AG10803 (cell line): ENCODE results near the gene MINAR1.

Source experiments
- DNase-seq: peaks from one replicate; pipeline ENCODE4 v3.0.0; 2010; ENCODE audit warnings: low read depth
- H3K4me3 ChIP-seq: 2 replicates; pipeline ENCODE4 v1.5.1; 2011; ENCODE audit warnings: mild to moderate bottlenecking, low read length, control low read depth
- CTCF ChIP-seq: conservative IDR thresholded peaks from 2 replicates; pipeline ENCODE4 v1.5.1; 2011; ENCODE audit warnings: mild to moderate bottlenecking, low read length, control low read depth, inconsistent platforms

MINAR1 gene

GRCh38 chr15:79466488-79466887 lies 34.4 kb downstream of the MINAR1 start:
- DNase-seq = no peak
- no peak overlapping the region for H3K4me3 ChIP-seq

GRCh38 chr15:79467865-79468586 lies 35.9 kb downstream of the MINAR1 start:
- peak; percentile 22 for DNase-seq
- TF ChIP-seq CTCF = no peak
- no peak overlapping the region for H3K4me3 ChIP-seq

More at GRCh38 chr15:79466488-79466887, 34.4 kb downstream of the MINAR1 start:
- TF ChIP-seq CTCF = no peak

GRCh38 chr15:79472446-79472845 lies 40.3 kb downstream of the MINAR1 start:
- peak; percentile 31 for DNase-seq
- no peak overlapping the region for H3K4me3 ChIP-seq
- no peak for TF ChIP-seq CTCF

- H3K4me3 ChIP-seq = no peak overlapping the region
- peak; percentile 84 for DNase-seq
- TF ChIP-seq CTCF = no peak
These were observed 42.1 kb downstream of the MINAR1 start for GRCh38 chr15:79474252-79474651.

GRCh38 chr15:79475306-79475705 lies 43.2 kb downstream of the MINAR1 start:
- DNase-seq = peak; percentile 74

GRCh38 chr15:79478108-79478507 lies 46.0 kb downstream of the MINAR1 start:
- no peak overlapping the region for H3K4me3 ChIP-seq
- no peak for DNase-seq
- TF ChIP-seq CTCF = no peak

More at GRCh38 chr15:79475306-79475705, 43.2 kb downstream of the MINAR1 start:
- no peak for TF ChIP-seq CTCF
- H3K4me3 ChIP-seq = peak overlapping the region; percentile 17; the same call in 1 of the 2 replicates

- no peak overlapping the region for H3K4me3 ChIP-seq
- TF ChIP-seq CTCF = no peak
- no peak for DNase-seq
These were observed 47.5 kb downstream of the MINAR1 start for GRCh38 chr15:79479616-79480015.
